H1 (cell line): ENCODE measurements around the gene VPS13C. TPM values are rescaled to one million over a fixed set of nuclear protein-coding genes. Genes with fewer than 3 reads are reported as not detected.

Experiments used
- CTCF ChIA-PET: fragments of 300-600 bp; sonication (Branson Sonifier 250); formaldehyde crosslinking; loops from one replicate; lab custom pipeline; 2021; ENCODE audit not compliant: partially characterized antibody; lab: Charles Lee
- POLR2A ChIA-PET: fragments of 300-600 bp; sonication (Branson Sonifier 250); formaldehyde crosslinking; loops from one replicate; lab custom pipeline; 2021; ENCODE audit warnings: inconsistent platforms; ENCODE audit not compliant: partially characterized antibody; lab: Charles Lee
- DNase-seq, 2 experiments: peaks; one replicate each; pipeline versions ENCODE4 v3.0.0 to v3.0.0-alpha.2; 2010 to 2022; ENCODE audit warnings: low spot score in 2 of 2, low read depth in 1 of 2, mixed read lengths in 1 of 2
- FAIRE-seq: peaks from 2 replicates; lab custom pipeline; 2011; peaks lifted over from hg19 to GRCh38; lab: Jason Lieb, UNC
- H2AFZ ChIP-seq: 2 replicates; pipeline ENCODE4 v1.8.1; 2012; ENCODE audit warnings: low read length, inconsistent platforms
- H2AK5ac ChIP-seq: 2 replicates; pipeline ENCODE4 v1.6.1; 2013; ENCODE audit warnings: low read depth, low read length
- H2BK120ac ChIP-seq: replicated peaks from 2 replicates; pipeline ENCODE3; 2013; ENCODE audit warnings: low read depth, low read length, inconsistent platforms
- H2BK12ac ChIP-seq: 2 replicates; pipeline ENCODE4 v1.6.1; 2013; ENCODE audit warnings: low read depth, low read length
- H2BK15ac ChIP-seq: 2 replicates; pipeline ENCODE4 v1.6.1; 2013; ENCODE audit warnings: low read length
- H2BK20ac ChIP-seq: 2 replicates; pipeline ENCODE4 v1.6.1; 2013; ENCODE audit warnings: low read length
- H2BK5ac ChIP-seq: 2 replicates; pipeline ENCODE4 v1.6.1; 2013; ENCODE audit warnings: low read depth, low read length
- H3K14ac ChIP-seq: 2 replicates; pipeline ENCODE4 v1.6.1; 2013; ENCODE audit warnings: inconsistent platforms; ENCODE audit not compliant: insufficient read length
- H3K18ac ChIP-seq: 2 replicates; pipeline ENCODE4 v1.6.1; 2013; ENCODE audit warnings: low read length; ENCODE audit errors: extremely low read depth
- H3K23ac ChIP-seq: 2 replicates; pipeline ENCODE4 v1.6.1; 2013; ENCODE audit warnings: inconsistent platforms; ENCODE audit not compliant: insufficient read length
- H3K23me2 ChIP-seq: 2 replicates; pipeline ENCODE4 v1.6.1; 2013; ENCODE audit warnings: low read depth, low read length
- H3K27ac ChIP-seq: 2 replicates; pipeline ENCODE4 v1.6.1; 2011; ENCODE audit warnings: low read depth, low read length, inconsistent platforms
- H3K27me3 ChIP-seq, 4 experiments: replicated peaks in 1 of 4; 1 replicate in 1 of 4; 2 replicates in 3 of 4; pipeline versions ENCODE4 v1.6.1 to v1.8.1; 2011 to 2013; ENCODE audit warnings: low read length in 3 of 4, mild to moderate bottlenecking in 3 of 4, inconsistent platforms in 2 of 4, mixed read lengths in 2 of 4, moderate library complexity in 1 of 4; ENCODE audit not compliant: control insufficient read depth in 3 of 4, insufficient read depth in 3 of 4; ENCODE audit errors: extremely low read depth in 1 of 4
- H3K36me3 ChIP-seq, 4 experiments: 2 replicates each; pipeline versions ENCODE4 v1.6.1 to v1.8.1; 2011 to 2013; ENCODE audit warnings: mild to moderate bottlenecking in 4 of 4, low read length in 3 of 4, moderate library complexity in 2 of 4, control low read depth in 1 of 4, inconsistent platforms in 1 of 4; ENCODE audit not compliant: insufficient read depth in 4 of 4, control insufficient read depth in 2 of 4
- H3K4ac ChIP-seq: replicated peaks from 2 replicates; pipeline ENCODE3; 2013; ENCODE audit warnings: low read length, low read depth, mixed read lengths, inconsistent platforms; ENCODE audit not compliant: insufficient read length
- H3K4me1 ChIP-seq, 4 experiments: replicated peaks in 1 of 4; 1 replicate in 1 of 4; 2 replicates in 3 of 4; pipeline versions ENCODE4 v1.6.1 to v1.8.1; 2011 to 2013; ENCODE audit warnings: low read length in 3 of 4, inconsistent platforms in 2 of 4, mixed read lengths in 1 of 4; ENCODE audit not compliant: insufficient read depth in 4 of 4, control insufficient read depth in 3 of 4
- H3K4me2 ChIP-seq, 2 experiments: 2 replicates each; pipeline versions ENCODE4 v1.6.1 to v1.8.1; 2011 to 2013; ENCODE audit warnings: low read depth in 2 of 2, low read length in 2 of 2, control low read depth in 1 of 2, inconsistent platforms in 1 of 2, mild to moderate bottlenecking in 1 of 2; ENCODE audit not compliant: insufficient read depth in 1 of 2
- H3K4me3 ChIP-seq, 4 experiments: fragments of 200-600, 300-600 bp in 1 of 4; sonication (generic), shearing (Covaris generic), sonication (Bioruptor Twin) in 1 of 4; 2 replicates each; pipeline versions ENCODE4 v1.5.1 to v1.8.1; 2011 to 2016; ENCODE audit warnings: low read length in 4 of 4, low read depth in 3 of 4, control low read depth in 2 of 4, inconsistent platforms in 2 of 4, mild to moderate bottlenecking in 2 of 4, mixed read lengths in 1 of 4, moderate library complexity in 1 of 4; ENCODE audit not compliant: insufficient read depth in 2 of 4; ENCODE audit errors: extremely low read depth in 1 of 4
- H3K56ac ChIP-seq: replicated peaks from 2 replicates; pipeline ENCODE3; 2013; ENCODE audit warnings: low read depth, mild to moderate bottlenecking, mixed read lengths, low read length, inconsistent platforms; ENCODE audit not compliant: insufficient read length
- H3K79me1 ChIP-seq: 2 replicates; pipeline ENCODE4 v1.6.1; 2013; ENCODE audit warnings: low read depth, low read length, control low read depth
- H3K79me2 ChIP-seq, 2 experiments: 2 replicates each; pipeline versions ENCODE4 v1.6.1 to v1.8.1; 2012 to 2013; ENCODE audit warnings: low read length in 2 of 2, mild to moderate bottlenecking in 2 of 2, inconsistent platforms in 1 of 2; ENCODE audit not compliant: insufficient read depth in 2 of 2, control insufficient read depth in 1 of 2
- H3K9ac ChIP-seq, 4 experiments: replicated peaks in 1 of 4; 1 replicate in 1 of 4; 2 replicates in 3 of 4; pipeline versions ENCODE4 v1.6.1 to v1.8.1; 2011 to 2013; ENCODE audit warnings: low read depth in 3 of 4, low read length in 3 of 4, control low read depth in 2 of 4, mild to moderate bottlenecking in 2 of 4, moderate library complexity in 2 of 4, inconsistent platforms in 1 of 4; ENCODE audit errors: extremely low read depth in 1 of 4
- H3K9me3 ChIP-seq, 2 experiments: 2 replicates each; pipeline versions ENCODE4 v1.6.1 to v1.8.1; 2012 to 2013; ENCODE audit warnings: mild to moderate bottlenecking in 2 of 2, moderate library complexity in 2 of 2, control low read depth in 1 of 2, inconsistent platforms in 1 of 2, low read depth in 1 of 2, low read length in 1 of 2, mixed read lengths in 1 of 2; ENCODE audit not compliant: insufficient read depth in 2 of 2
- H4K20me1 ChIP-seq, 2 experiments: replicated peaks in 1 of 2; 2 replicates each; pipeline versions ENCODE3 to v1.8.1; 2011 to 2013; ENCODE audit warnings: inconsistent platforms in 2 of 2, low read length in 2 of 2, mild to moderate bottlenecking in 1 of 2; ENCODE audit not compliant: insufficient read depth in 2 of 2, control insufficient read depth in 1 of 2
- H4K5ac ChIP-seq: 2 replicates; pipeline ENCODE4 v1.6.1; 2013; ENCODE audit warnings: low read length, low read depth, mixed read lengths, inconsistent platforms; ENCODE audit not compliant: insufficient read length
- H4K8ac ChIP-seq: 2 replicates; pipeline ENCODE4 v1.8.0; 2013; ENCODE audit warnings: mild to moderate bottlenecking, moderate library complexity, low read length, inconsistent platforms; ENCODE audit not compliant: insufficient read depth; ENCODE audit errors: extremely low read depth
- H4K91ac ChIP-seq: replicated peaks from 2 replicates; pipeline ENCODE3; 2013; ENCODE audit warnings: low read length, mixed read lengths, inconsistent platforms; ENCODE audit not compliant: insufficient read length
- BCL11A ChIP-seq, 2 experiments: IDR thresholded peaks; one replicate each; pipeline ENCODE4 v1.6.1; 2011; ENCODE audit warnings: low read depth in 2 of 2, low read length in 2 of 2, mild to moderate bottlenecking in 2 of 2
- CHD2 ChIP-seq: IDR thresholded peaks from 2 replicates; pipeline ENCODE4 v1.6.1; 2012; ENCODE audit warnings: low read length, improper control_type of control experiment
- EP300 ChIP-seq, 2 experiments: IDR thresholded peaks; 1 replicate in 1 of 2; 2 replicates in 1 of 2; pipeline ENCODE4 v1.6.1; 2011 to 2012; ENCODE audit warnings: low read depth in 2 of 2, low read length in 2 of 2, mild to moderate bottlenecking in 2 of 2, borderline replicate concordance in 1 of 2, inconsistent platforms in 1 of 2, moderate library complexity in 1 of 2
- FOSL1 ChIP-seq: IDR thresholded peaks from 2 replicates; pipeline ENCODE4 v1.6.1; 2011; ENCODE audit warnings: mild to moderate bottlenecking, low read depth, low read length, moderate library complexity; ENCODE audit not compliant: insufficient read depth
- GABPA ChIP-seq: IDR thresholded peaks from 2 replicates; pipeline ENCODE4 v1.6.1; 2011; ENCODE audit warnings: mild to moderate bottlenecking, low read length, moderate library complexity, borderline replicate concordance; ENCODE audit not compliant: insufficient read depth
- HDAC2 ChIP-seq, 2 experiments: fragments of 300-600 bp in 1 of 2; sonication (generic) in 1 of 2; IDR thresholded peaks; 2 replicates each; pipeline ENCODE4 v1.6.1; 2011 to 2012; ENCODE audit warnings: low read depth in 2 of 2, low read length in 2 of 2, mild to moderate bottlenecking in 2 of 2, moderate library complexity in 2 of 2, borderline replicate concordance in 1 of 2, inconsistent platforms in 1 of 2
- POU5F1 ChIP-seq: IDR thresholded peaks from 2 replicates; pipeline ENCODE4 v1.6.1; 2011; ENCODE audit warnings: low read depth, mild to moderate bottlenecking, low read length, moderate library complexity
- SUZ12 ChIP-seq: fragments of 200-600 bp; sonication (generic); IDR thresholded peaks from 2 replicates; pipeline ENCODE4 v1.6.1; 2012; ENCODE audit warnings: mild to moderate bottlenecking, inconsistent platforms, low read length, moderate library complexity, mixed read lengths
- TEAD4 ChIP-seq: IDR thresholded peaks from 2 replicates; pipeline ENCODE4 v1.6.1; 2012; ENCODE audit warnings: low read depth, low read length, inconsistent platforms, mixed read lengths
- WGBS, 2 experiments: shearing (Covaris generic) in 1 of 2; methylation state at CpG; one replicate each; pipeline versions ENCODE4 v1.1.6 to v1.1.7; 2013 to 2015; ENCODE audit warnings: low lambda C conversion rate in 2 of 2, mixed read lengths in 2 of 2, inconsistent platforms in 1 of 2, low coverage in 1 of 2, missing lambda C conversion rate in 1 of 2; ENCODE audit not compliant: insufficient replicate concordance in 2 of 2, insufficient coverage in 1 of 2, insufficient read length in 1 of 2; ENCODE audit errors: extremely low coverage in 1 of 2, missing lambda C conversion rate in 1 of 2; 5-methylcytosine and 5-hydroxymethylcytosine counted together
- polyA plus RNA-seq, 7 experiments: library from polyadenylated mRNA; depleted of rRNA in 3 of 7; stranded (reverse) in 5 of 7; unstranded in 2 of 7; fragments of >200 nt in 5 of 7; fragments of 200-250 nt in 2 of 7; gene quantifications; 1 replicate in 5 of 7; 2 replicates in 1 of 7; 4 replicates in 1 of 7; pipeline versions ENCODE4 v1.2.1 to v1.2.3, GENCODE V29; 2011 to 2013; ENCODE audit warnings: missing spikeins in 2 of 7, mixed read lengths in 2 of 7
- total RNA-seq: library from RNA; stranded (reverse); fragmentation: NEBNext Ultra II Directional; extraction: Animal tissue kit (Norgen Biotek cat#: 25700); gene quantifications from 2 replicates; pipeline ENCODE4 v1.2.1, GENCODE V29; 2021
- TF ChIP-seq, protein P1 (sequence below): IDR thresholded peaks from 2 replicates; pipeline ENCODE4 v1.6.1; 2012; ENCODE audit warnings: inconsistent platforms
- TF ChIP-seq, protein P2 (sequence below), 3 experiments: IDR thresholded peaks; 1 replicate in 2 of 3; 2 replicates in 1 of 3; pipeline versions ENCODE4 v1.5.1 to v1.6.1; 2011; ENCODE audit warnings: low read length in 3 of 3, mild to moderate bottlenecking in 3 of 3, inconsistent platforms in 2 of 3, low read depth in 1 of 3, moderate library complexity in 1 of 3; ENCODE audit not compliant: insufficient read depth in 1 of 3; ENCODE audit errors: control extremely low read depth in 1 of 3

VPS13C gene
- total and polyA plus RNA-seq, 2 of the 8 experiments (the other 6 are each of a cell fraction or from before 2014, with no cell fraction given): 4.8 to 18.8 TPM

DNA sequence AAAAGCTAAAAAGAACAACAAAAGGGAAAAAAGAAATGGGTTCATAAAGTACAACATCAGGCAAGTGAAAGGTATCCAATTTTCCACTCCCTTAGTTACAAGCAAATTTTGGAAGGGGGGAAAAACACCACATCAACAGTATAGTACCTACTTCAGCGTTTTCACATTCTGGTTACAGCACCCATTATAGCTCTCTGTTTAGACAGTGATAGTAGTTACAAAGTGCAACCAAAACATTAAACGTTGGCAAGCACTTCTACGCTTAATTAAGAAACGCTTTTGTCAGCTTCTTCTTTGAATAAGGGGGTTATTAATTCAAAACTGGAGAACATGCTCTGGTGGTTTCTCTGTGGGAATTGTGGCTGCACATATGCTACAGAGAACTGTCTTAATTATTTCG lies 180.2 kb downstream of the VPS13C start:
- FAIRE-seq (no peak), DNase-seq (no peak)
- WGBS, 2 experiments: 81% methylated on average over 5 of the region's 5 CpGs; no CpG with 5 or more reads in 1 of the 2 experiments
- H2BK120ac ChIP-seq: no peak overlapping the region
- H2BK12ac ChIP-seq: no peak overlapping the region
- no peak overlapping the region for H3K27ac ChIP-seq
- no peaks in the 10 kb centered on the region for H3K27me3 ChIP-seq
- no peaks in the 10 kb centered on the region for H3K4me1 ChIP-seq
- H3K79me1 ChIP-seq: no peaks in the 10 kb centered on the region
- no peak overlapping the region for H2BK15ac ChIP-seq
- no peak overlapping the region for H3K23ac ChIP-seq
- no peak overlapping the region for H2BK5ac ChIP-seq
- no peak overlapping the region for H4K5ac ChIP-seq
- no peak overlapping the region for H3K18ac ChIP-seq
- no peaks in the 10 kb centered on the region for H4K20me1 ChIP-seq
- no peak overlapping the region for H3K56ac ChIP-seq
- H3K79me2 ChIP-seq: no peaks in the 10 kb centered on the region
- no peaks in the 10 kb centered on the region for H3K23me2 ChIP-seq
- H2BK20ac ChIP-seq: no peak overlapping the region
- POLR2A ChIA-PET: no interaction called here
- no peak overlapping the region for H3K9ac ChIP-seq
- no peak overlapping the region for H3K4ac ChIP-seq
- H3K14ac ChIP-seq: no peak overlapping the region
- CTCF ChIA-PET: no interaction called here
- no peaks in the 10 kb centered on the region for H3K36me3 ChIP-seq
- H3K9me3 ChIP-seq: no peaks in the 10 kb centered on the region
- H4K91ac ChIP-seq: no peak overlapping the region
- H4K8ac ChIP-seq: no peak overlapping the region
- H3K4me2 ChIP-seq: no peak overlapping the region
- no peak overlapping the region for H3K4me3 ChIP-seq
- no peak overlapping the region for H2AFZ ChIP-seq
- H2AK5ac ChIP-seq: no peak overlapping the region
- TF ChIP-seq TEAD4 (no peak), BCL11A (IDR thresholded peaks at IDR 0.05; ENCODE audit: low read depth in 2 of 2, low read length in 2 of 2) (no peak), HDAC2 (IDR thresholded peaks at IDR 0.05; ENCODE audit: borderline replicate concordance in 1 of 2, low read depth in 2 of 2, low read length in 2 of 2) (no peak), CHD2 (no peak), SUZ12 (no peak), POU5F1 (no peak), EP300 (IDR thresholded peaks at IDR 0.05; ENCODE audit: borderline replicate concordance in 1 of 2, low read depth in 2 of 2, low read length in 2 of 2) (no peak), FOSL1 (no peak), GABPA (no peak)
- TF ChIP-seq, protein P1, sequence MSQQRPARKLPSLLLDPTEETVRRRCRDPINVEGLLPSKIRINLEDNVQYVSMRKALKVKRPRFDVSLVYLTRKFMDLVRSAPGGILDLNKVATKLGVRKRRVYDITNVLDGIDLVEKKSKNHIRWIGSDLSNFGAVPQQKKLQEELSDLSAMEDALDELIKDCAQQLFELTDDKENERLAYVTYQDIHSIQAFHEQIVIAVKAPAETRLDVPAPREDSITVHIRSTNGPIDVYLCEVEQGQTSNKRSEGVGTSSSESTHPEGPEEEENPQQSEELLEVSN: no peak
- TF ChIP-seq, protein P2, sequence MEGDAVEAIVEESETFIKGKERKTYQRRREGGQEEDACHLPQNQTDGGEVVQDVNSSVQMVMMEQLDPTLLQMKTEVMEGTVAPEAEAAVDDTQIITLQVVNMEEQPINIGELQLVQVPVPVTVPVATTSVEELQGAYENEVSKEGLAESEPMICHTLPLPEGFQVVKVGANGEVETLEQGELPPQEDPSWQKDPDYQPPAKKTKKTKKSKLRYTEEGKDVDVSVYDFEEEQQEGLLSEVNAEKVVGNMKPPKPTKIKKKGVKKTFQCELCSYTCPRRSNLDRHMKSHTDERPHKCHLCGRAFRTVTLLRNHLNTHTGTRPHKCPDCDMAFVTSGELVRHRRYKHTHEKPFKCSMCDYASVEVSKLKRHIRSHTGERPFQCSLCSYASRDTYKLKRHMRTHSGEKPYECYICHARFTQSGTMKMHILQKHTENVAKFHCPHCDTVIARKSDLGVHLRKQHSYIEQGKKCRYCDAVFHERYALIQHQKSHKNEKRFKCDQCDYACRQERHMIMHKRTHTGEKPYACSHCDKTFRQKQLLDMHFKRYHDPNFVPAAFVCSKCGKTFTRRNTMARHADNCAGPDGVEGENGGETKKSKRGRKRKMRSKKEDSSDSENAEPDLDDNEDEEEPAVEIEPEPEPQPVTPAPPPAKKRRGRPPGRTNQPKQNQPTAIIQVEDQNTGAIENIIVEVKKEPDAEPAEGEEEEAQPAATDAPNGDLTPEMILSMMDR (IDR thresholded peaks at IDR 0.05; ENCODE audit: control extremely low read depth in 1 of 3, insufficient read depth in 1 of 3, low read depth in 1 of 3, low read length in 3 of 3): no peak
